Measurements from ENCODE around the gene SPOP.

- no peak for TF ChIP-seq CTCF (IDR thresholded peaks at IDR 0.05 in 4 of 5, conservative IDR thresholded peaks at IDR 0.05 in 1 of 5)
- TF ChIP-seq POLR2A (IDR thresholded peaks at IDR 0.05), result no peak
These were observed 44.6 kb downstream of the SPOP start for GRCh38 chr17:49633250-49633649.

Data from gastrocnemius medialis (tissue), 4 donors.